H9 (cell line): ENCODE data around the gene WNT6. TPM values are rescaled to one million over a fixed set of nuclear protein-coding genes. Genes with fewer than 3 reads are reported as not detected.

Experiments
- DNase-seq: peaks from one replicate; pipeline ENCODE4 v3.0.0-alpha.2; 2017
- H2AFZ ChIP-seq: one replicate; pipeline ENCODE4 v1.6.1; 2013; ENCODE audit warnings: mild to moderate bottlenecking, low read length, control low read depth, moderate library complexity
- H2AK5ac ChIP-seq: 2 replicates; pipeline ENCODE4 v1.6.1; 2013; ENCODE audit warnings: low read length, control low read depth, mixed read lengths; ENCODE audit not compliant: insufficient read length
- H2BK120ac ChIP-seq: one replicate; pipeline ENCODE4 v1.6.1; 2013; ENCODE audit warnings: low read depth, mild to moderate bottlenecking, low read length, control low read depth, inconsistent platforms; ENCODE audit not compliant: poor library complexity, severe bottlenecking
- H2BK12ac ChIP-seq: 2 replicates; pipeline ENCODE4 v1.6.1; 2013; ENCODE audit warnings: low read length, control low read depth, mixed read lengths, low read depth; ENCODE audit not compliant: insufficient read length
- H2BK15ac ChIP-seq: 2 replicates; pipeline ENCODE4 v1.6.1; 2013; ENCODE audit warnings: low read depth, low read length, control low read depth
- H2BK20ac ChIP-seq: one replicate; pipeline ENCODE4 v1.6.1; 2013; ENCODE audit warnings: low read depth, mild to moderate bottlenecking, low read length, control low read depth, inconsistent platforms; ENCODE audit not compliant: poor library complexity, severe bottlenecking
- H2BK5ac ChIP-seq: 2 replicates; pipeline ENCODE4 v1.6.1; 2013; ENCODE audit warnings: low read length, control low read depth, mixed read lengths; ENCODE audit not compliant: insufficient read length
- H3K14ac ChIP-seq: 2 replicates; pipeline ENCODE4 v1.6.1; 2013; ENCODE audit warnings: low read length, control low read depth; ENCODE audit not compliant: insufficient read depth
- H3K18ac ChIP-seq: 2 replicates; pipeline ENCODE4 v1.6.1; 2013; ENCODE audit warnings: low read depth, mild to moderate bottlenecking, mixed read lengths, low read length, control low read depth; ENCODE audit not compliant: insufficient read length
- H3K23ac ChIP-seq: 2 replicates; pipeline ENCODE4 v1.6.1; 2013; ENCODE audit warnings: low read length, control low read depth, mixed read lengths, low read depth; ENCODE audit not compliant: insufficient read length
- H3K23me2 ChIP-seq: 2 replicates; pipeline ENCODE4 v1.6.1; 2013; ENCODE audit warnings: low read depth, mild to moderate bottlenecking, mixed read lengths, low read length, control low read depth; ENCODE audit not compliant: insufficient read length, poor library complexity, severe bottlenecking
- H3K27ac ChIP-seq: 2 replicates; pipeline ENCODE4 v1.5.1; 2013; ENCODE audit warnings: low read length, control low read depth, mixed read lengths, low read depth; ENCODE audit not compliant: insufficient read length
- H3K27me3 ChIP-seq: 2 replicates; pipeline ENCODE4 v1.6.1; 2013; ENCODE audit warnings: low read length, control low read depth, inconsistent platforms; ENCODE audit not compliant: insufficient read depth
- H3K4ac ChIP-seq: 2 replicates; pipeline ENCODE4 v1.6.1; 2013; ENCODE audit warnings: low read depth, mild to moderate bottlenecking, control low read depth, inconsistent platforms, low read length, moderate library complexity
- H3K4me1 ChIP-seq: 2 replicates; pipeline ENCODE4 v1.6.1; 2013; ENCODE audit warnings: low read length, control low read depth, inconsistent platforms; ENCODE audit not compliant: insufficient read depth
- H3K4me2 ChIP-seq: 2 replicates; pipeline ENCODE4 v1.6.1; 2013; ENCODE audit warnings: low read length, control low read depth, mixed read lengths; ENCODE audit not compliant: insufficient read length, insufficient read depth
- H3K56ac ChIP-seq: 2 replicates; pipeline ENCODE4 v1.6.1; 2013; ENCODE audit warnings: low read depth, mild to moderate bottlenecking, mixed read lengths, low read length, control low read depth; ENCODE audit not compliant: insufficient read length
- H3K79me1 ChIP-seq: 2 replicates; pipeline ENCODE4 v1.6.1; 2013; ENCODE audit warnings: low read depth, mild to moderate bottlenecking, moderate library complexity, low read length, control low read depth, inconsistent platforms; ENCODE audit not compliant: insufficient read depth, poor library complexity, severe bottlenecking
- H3K79me2 ChIP-seq: 2 replicates; pipeline ENCODE4 v1.6.1; 2013; ENCODE audit warnings: low read length, control low read depth, inconsistent platforms; ENCODE audit not compliant: insufficient read depth
- H3K9ac ChIP-seq: 2 replicates; pipeline ENCODE4 v1.6.1; 2013; ENCODE audit warnings: low read length, control low read depth, mixed read lengths; ENCODE audit not compliant: insufficient read length; ENCODE audit errors: extremely low read depth
- H3K9me3 ChIP-seq: one replicate; pipeline ENCODE4 v1.6.1; 2013; ENCODE audit warnings: low read depth, low read length, inconsistent platforms; ENCODE audit not compliant: control insufficient read depth
- H3T11ph ChIP-seq: one replicate; pipeline ENCODE4 v1.6.1; 2013; ENCODE audit warnings: mild to moderate bottlenecking, low read length, control low read depth, inconsistent platforms
- H4K20me1 ChIP-seq: one replicate; pipeline ENCODE4 v1.6.1; 2013; ENCODE audit not compliant: control insufficient read depth, insufficient read length, insufficient read depth
- H4K5ac ChIP-seq: 2 replicates; pipeline ENCODE4 v1.6.1; 2013; ENCODE audit warnings: low read depth, mild to moderate bottlenecking, mixed read lengths, low read length, control low read depth; ENCODE audit not compliant: insufficient read length
- H4K8ac ChIP-seq: replicated peaks from 2 replicates; pipeline ENCODE4 v1.6.1; 2013; ENCODE audit warnings: low read length, control low read depth, mixed read lengths, low read depth; ENCODE audit not compliant: insufficient read length
- H4K91ac ChIP-seq: 2 replicates; pipeline ENCODE4 v1.6.1; 2013; ENCODE audit warnings: low read depth, mild to moderate bottlenecking, moderate library complexity, mixed read lengths, low read length, control low read depth; ENCODE audit not compliant: insufficient read length
- H3K27ac Mint-ChIP-seq, 3 experiments: 2 replicates in 2 of 3; 3 replicates in 1 of 3; pipeline ENCODE4 v1.8.0; 2020 to 2021; ENCODE audit warnings: mixed read lengths in 3 of 3, mild to moderate bottlenecking in 1 of 3, moderate library complexity in 1 of 3
- H3K27me3 Mint-ChIP-seq: 2 replicates; pipeline ENCODE4 v1.8.0; 2021; ENCODE audit warnings: low read depth, mild to moderate bottlenecking, moderate library complexity, mixed read lengths
- H3K36me3 Mint-ChIP-seq, 3 experiments: 2 replicates in 2 of 3; 3 replicates in 1 of 3; pipeline ENCODE4 v1.8.0; 2020 to 2021; ENCODE audit warnings: low read depth in 3 of 3, mixed read lengths in 3 of 3; ENCODE audit not compliant: insufficient read depth in 1 of 3
- H3K4me1 Mint-ChIP-seq, 2 experiments: 2 replicates each; pipeline ENCODE4 v1.8.0; 2020; ENCODE audit warnings: mixed read lengths in 2 of 2
- H3K4me3 Mint-ChIP-seq, 2 experiments: 2 replicates in 1 of 2; 3 replicates in 1 of 2; pipeline ENCODE4 v1.8.0; 2020 to 2021; ENCODE audit warnings: mild to moderate bottlenecking in 2 of 2, mixed read lengths in 2 of 2, moderate library complexity in 1 of 2
- H3K9me3 Mint-ChIP-seq, 2 experiments: 2 replicates in 1 of 2; 3 replicates in 1 of 2; pipeline ENCODE4 v1.8.0; 2020; ENCODE audit warnings: mild to moderate bottlenecking in 2 of 2, mixed read lengths in 2 of 2, moderate library complexity in 1 of 2
- WGBS: extraction: QIAGEN DNeasy Blood & Tissue Kit; methylation state at CpG from one replicate; pipeline ENCODE4 v1.1.7; 2013; ENCODE audit warnings: missing lambda C conversion rate, low lambda C conversion rate, mixed read lengths; ENCODE audit not compliant: insufficient read length; ENCODE audit errors: extremely low coverage; 5-methylcytosine and 5-hydroxymethylcytosine counted together
- total RNA-seq: library from RNA; stranded (reverse); gene quantifications from 2 replicates; pipeline ENCODE4 v1.2.1, GENCODE V29; 2021
- TF ChIP-seq, protein P1 (sequence below): fragments of 200-600 bp; sonication (generic); conservative IDR thresholded peaks from 3 replicates; pipeline ENCODE4 v1.8.0; 2021; ENCODE audit warnings: antibody characterized with exemption, mild to moderate bottlenecking

WNT6 gene
- total RNA-seq, 1 experiment from 2014 or later = not detected

DNA sequence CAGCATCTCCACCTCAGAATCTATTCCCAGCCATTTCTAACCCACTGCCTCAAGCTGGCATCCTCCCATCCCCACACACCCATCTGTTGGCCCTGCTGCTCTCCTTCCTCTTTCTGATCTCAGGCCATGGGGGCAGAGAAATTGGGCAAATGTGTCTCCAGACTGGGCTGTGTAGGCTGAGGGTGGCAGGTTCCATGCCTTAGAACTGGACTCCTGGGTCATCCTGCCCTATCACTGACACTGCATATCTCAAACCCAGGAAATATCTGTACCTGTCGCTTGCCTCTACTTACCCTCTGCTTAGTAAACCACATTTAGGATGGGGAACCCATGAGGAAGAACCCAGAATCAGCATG, 22.8 kb downstream of the WNT6 start:
- Histone ChIP-seq H2BK5ac (no peak overlapping the region), H3K4me2 (no peak overlapping the region), H2BK15ac (no peak overlapping the region), H3K79me2 (no peaks in the 10 kb centered on the region), H3K9me3 (no peaks in the 10 kb centered on the region), H3K27me3 (peaks cover 88% of the 10 kb centered on the region), H2BK12ac (no peak overlapping the region), H4K91ac (no peak overlapping the region), H4K20me1 (peaks cover 2% of the 10 kb centered on the region), H3K79me1 (no peaks in the 10 kb centered on the region), H2BK120ac (no peak overlapping the region), H3K18ac (no peak overlapping the region), H3K23ac (no peak overlapping the region), H3K9ac (no peak overlapping the region), H2AFZ (no peak overlapping the region), H3T11ph (no peak overlapping the region), H3K4me1 (no peaks in the 10 kb centered on the region), H4K8ac (no peak overlapping the region), H3K14ac (no peak overlapping the region), H4K5ac (no peak overlapping the region), H3K23me2 (no peaks in the 10 kb centered on the region), H3K4ac (no peak overlapping the region), H2BK20ac (no peak overlapping the region), H3K56ac (no peak overlapping the region), H3K27ac (no peak overlapping the region), H2AK5ac (no peak overlapping the region)
- TF ChIP-seq, protein P1, sequence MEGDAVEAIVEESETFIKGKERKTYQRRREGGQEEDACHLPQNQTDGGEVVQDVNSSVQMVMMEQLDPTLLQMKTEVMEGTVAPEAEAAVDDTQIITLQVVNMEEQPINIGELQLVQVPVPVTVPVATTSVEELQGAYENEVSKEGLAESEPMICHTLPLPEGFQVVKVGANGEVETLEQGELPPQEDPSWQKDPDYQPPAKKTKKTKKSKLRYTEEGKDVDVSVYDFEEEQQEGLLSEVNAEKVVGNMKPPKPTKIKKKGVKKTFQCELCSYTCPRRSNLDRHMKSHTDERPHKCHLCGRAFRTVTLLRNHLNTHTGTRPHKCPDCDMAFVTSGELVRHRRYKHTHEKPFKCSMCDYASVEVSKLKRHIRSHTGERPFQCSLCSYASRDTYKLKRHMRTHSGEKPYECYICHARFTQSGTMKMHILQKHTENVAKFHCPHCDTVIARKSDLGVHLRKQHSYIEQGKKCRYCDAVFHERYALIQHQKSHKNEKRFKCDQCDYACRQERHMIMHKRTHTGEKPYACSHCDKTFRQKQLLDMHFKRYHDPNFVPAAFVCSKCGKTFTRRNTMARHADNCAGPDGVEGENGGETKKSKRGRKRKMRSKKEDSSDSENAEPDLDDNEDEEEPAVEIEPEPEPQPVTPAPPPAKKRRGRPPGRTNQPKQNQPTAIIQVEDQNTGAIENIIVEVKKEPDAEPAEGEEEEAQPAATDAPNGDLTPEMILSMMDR = no peak
- H3K27me3 Mint-ChIP-seq = peaks cover 96% of the 10 kb centered on the region
- no peak overlapping the region for H3K27ac Mint-ChIP-seq
- H3K4me3 Mint-ChIP-seq = no peak overlapping the region
- H3K9me3 Mint-ChIP-seq = peaks cover 2 to 5% of the 10 kb centered on the region in 2 experiments; a peak in 4 of 5 replicates
- no CpG with 5 or more reads among the region's 1 CpG for WGBS
- H3K4me1 Mint-ChIP-seq = peaks cover 17 to 28% of the 10 kb centered on the region in 2 experiments
- H3K36me3 Mint-ChIP-seq = no peaks in the 10 kb centered on the region; a peak in 1 of 7 replicates
- DNase-seq = no peak
